CD14-positive monocyte (primary cell): ENCODE results near the gene COL27A1. TPM values are rescaled to one million over a fixed set of nuclear protein-coding genes. Genes with fewer than 3 reads are reported as not detected.
A peak's percentile ranks its signal among the peaks of the same experiment; 100 is the strongest.

Experiments used
- DNase-seq, 3 donors: peaks; one replicate each; pipeline ENCODE4 v3.0.0-alpha.2; 2011 to 2022
- H2AFZ ChIP-seq: 2 replicates; pipeline ENCODE4 v1.6.0; 2012; ENCODE audit warnings: mild to moderate bottlenecking, low read depth, low read length, inconsistent platforms; ENCODE audit not compliant: insufficient read depth, poor library complexity, severe bottlenecking
- H3K27ac ChIP-seq, 2 donors: 1 replicate in 1 of 2; 2 replicates in 1 of 2; pipeline ENCODE4 v1.5.1; 2012 to 2013; ENCODE audit warnings: low read length in 2 of 2, control low read depth in 1 of 2, inconsistent platforms in 1 of 2, low read depth in 1 of 2, mild to moderate bottlenecking in 1 of 2
- H3K27me3 ChIP-seq, 2 donors: one replicate each; pipeline versions ENCODE4 v1.6.0 to v1.6.1; 2011 to 2013; ENCODE audit warnings: low read length in 2 of 2; ENCODE audit not compliant: control insufficient read depth in 2 of 2, insufficient read depth in 2 of 2
- H3K36me3 ChIP-seq, 2 donors: replicated peaks in 1 of 2; 1 replicate in 1 of 2; 2 replicates in 1 of 2; pipeline versions ENCODE4 v1.5.1 to v1.6.1; 2012 to 2013; ENCODE audit warnings: low read length in 2 of 2, control low read depth in 1 of 2, inconsistent platforms in 1 of 2, mild to moderate bottlenecking in 1 of 2; ENCODE audit not compliant: insufficient read depth in 2 of 2, control insufficient read depth in 1 of 2
- H3K4me1 ChIP-seq, 2 donors: 1 replicate in 1 of 2; 2 replicates in 1 of 2; pipeline versions ENCODE4 v1.5.1 to v1.6.1; 2012 to 2013; ENCODE audit warnings: low read length in 2 of 2, control low read depth in 1 of 2, inconsistent platforms in 1 of 2, mild to moderate bottlenecking in 1 of 2, moderate library complexity in 1 of 2; ENCODE audit not compliant: insufficient read depth in 2 of 2, control insufficient read depth in 1 of 2
- H3K4me2 ChIP-seq: replicated peaks from 2 replicates; pipeline ENCODE3; 2012; ENCODE audit warnings: low read length, moderate library complexity, mild to moderate bottlenecking; ENCODE audit not compliant: poor library complexity, severe bottlenecking; ENCODE audit errors: extremely low read depth
- H3K4me3 ChIP-seq, 3 experiments: fragments of 200-600 bp in 1 of 3; sonication (generic) in 1 of 3; replicated peaks in 1 of 3; 1 replicate in 2 of 3; 2 replicates in 1 of 3; pipeline ENCODE4 v1.5.1; 2011 to 2013; ENCODE audit warnings: low read length in 3 of 3, mild to moderate bottlenecking in 3 of 3, control low read depth in 2 of 3, low read depth in 2 of 3, inconsistent platforms in 1 of 3, moderate library complexity in 1 of 3
- H3K79me2 ChIP-seq: 2 replicates; pipeline ENCODE4 v1.6.0; 2012; ENCODE audit warnings: mild to moderate bottlenecking, control low read depth, inconsistent platforms, low read length, moderate library complexity; ENCODE audit not compliant: insufficient read depth
- H3K9ac ChIP-seq: 2 replicates; pipeline ENCODE4 v1.6.0; 2017; ENCODE audit warnings: low read length, mild to moderate bottlenecking; ENCODE audit not compliant: insufficient read depth, poor library complexity, severe bottlenecking
- H3K9me3 ChIP-seq, 2 donors: replicated peaks in 1 of 2; 1 replicate in 1 of 2; 2 replicates in 1 of 2; pipeline versions ENCODE4 v1.5.1 to v1.6.1; 2012 to 2013; ENCODE audit warnings: low read length in 2 of 2, control low read depth in 1 of 2; ENCODE audit not compliant: control insufficient read depth in 1 of 2, insufficient read depth in 1 of 2
- H4K20me1 ChIP-seq: 2 replicates; pipeline ENCODE4 v1.6.0; 2012; ENCODE audit warnings: mild to moderate bottlenecking, low read length, control low read depth, moderate library complexity; ENCODE audit not compliant: insufficient read depth
- H3K27ac Mint-ChIP-seq, 7 donors: one replicate each; pipeline ENCODE4 v1.8.0; 2020; ENCODE audit warnings: mild to moderate bottlenecking in 7 of 7, mixed read lengths in 7 of 7, moderate library complexity in 6 of 7, inconsistent platforms in 2 of 7
- H3K27me3 Mint-ChIP-seq, 3 donors: one replicate each; pipeline ENCODE4 v1.8.0; 2021 to 2022; ENCODE audit warnings: low read depth in 3 of 3, mild to moderate bottlenecking in 3 of 3, mixed read lengths in 3 of 3, moderate library complexity in 3 of 3, inconsistent platforms in 1 of 3
- H3K36me3 Mint-ChIP-seq, 2 donors: one replicate each; pipeline ENCODE4 v1.8.0; 2020; ENCODE audit warnings: mixed read lengths in 2 of 2, inconsistent platforms in 1 of 2, mild to moderate bottlenecking in 1 of 2
- H3K4me1 Mint-ChIP-seq: one replicate; pipeline ENCODE4 v1.8.0; 2020; ENCODE audit warnings: mild to moderate bottlenecking, mixed read lengths
- H3K4me3 Mint-ChIP-seq, 2 donors: one replicate each; pipeline ENCODE4 v1.8.0; 2020; ENCODE audit warnings: mild to moderate bottlenecking in 2 of 2, mixed read lengths in 2 of 2, moderate library complexity in 1 of 2
- H3K9me3 Mint-ChIP-seq, 7 donors: one replicate each; pipeline ENCODE4 v1.8.0; 2020 to 2022; ENCODE audit warnings: mixed read lengths in 7 of 7, mild to moderate bottlenecking in 6 of 7, moderate library complexity in 6 of 7, inconsistent platforms in 2 of 7
- CTCF ChIP-seq: fragments of 200-600 bp; IDR thresholded peaks from one replicate; pipeline ENCODE4 v1.8.0; 2022; ENCODE audit warnings: antibody characterized with exemption, mild to moderate bottlenecking
- WGBS: methylation state at CpG from one replicate; pipeline ENCODE4 v1.1.5; 2013; ENCODE audit warnings: missing lambda C conversion rate; ENCODE audit not compliant: insufficient coverage; 5-methylcytosine and 5-hydroxymethylcytosine counted together
- intact Hi-C, 2 donors: fragments of 100-400 bp; cut with micrococcal nuclease; formaldehyde crosslinking; loops; one replicate each; pipeline versions ENCODE4 v1.15.0 to v1.15.1; 2023
- polyA plus RNA-seq, 3 donors: library from polyadenylated mRNA; depleted of rRNA in 1 of 3; unstranded in 2 of 3; stranded (reverse) in 1 of 3; fragments of 300-500 nt in 2 of 3; fragments of >200 nt in 1 of 3; fragmentation: Illumina TruSeq in 2 of 3; gene quantifications; 1 replicate in 2 of 3; 2 replicates in 1 of 3; pipeline ENCODE4 v1.2.3, GENCODE V29; 2012 to 2021

COL27A1 gene
- polyA plus RNA-seq, 3 donors, result 0.03 TPM; not detected in 2

- no peaks in the 10 kb centered on the region for H3K36me3 ChIP-seq
- peak in 1 of 3 donors; percentile 2 for DNase-seq
- WGBS, result 91% methylated on average over 9 of the region's 10 CpGs
- Mint-ChIP-seq H3K36me3 (no peaks in the 10 kb centered on the region), H3K27ac (no peak overlapping the region), H3K9me3 (no peaks in the 10 kb centered on the region), H3K27me3 (peaks cover 3 to 8% (median 6%) of the 10 kb centered on the region in 3 donors), H3K4me3 (no peak overlapping the region), H3K4me1 (peaks cover 4% of the 10 kb centered on the region)
- no peak for TF ChIP-seq CTCF
- no peak overlapping the region for H2AFZ ChIP-seq
- no peak overlapping the region for H3K9ac ChIP-seq
- H4K20me1 ChIP-seq, result no peaks in the 10 kb centered on the region
- no peaks in the 10 kb centered on the region for H3K4me1 ChIP-seq
- no peak overlapping the region for H3K4me2 ChIP-seq
- intact Hi-C loops, result loop anchor here in 1 of 2 donors (5.0 kb wide), 1 partner anchor 147 kb away; the partner anchor contains the start of gene COL27A1
- H3K4me3 ChIP-seq, result no peak overlapping the region
- no peaks in the 10 kb centered on the region for H3K9me3 ChIP-seq
- H3K27me3 ChIP-seq, result no peaks in the 10 kb centered on the region
- no peak overlapping the region for H3K27ac ChIP-seq
- H3K79me2 ChIP-seq, result no peaks in the 10 kb centered on the region
Measured at GRCh38 chr9:114304416-114305188, 149.3 kb downstream of the COL27A1 start.

- Mint-ChIP-seq H3K27ac (no peak overlapping the region), H3K4me1 (peaks cover 4% of the 10 kb centered on the region), H3K4me3 (no peak overlapping the region), H3K9me3 (no peaks in the 10 kb centered on the region), H3K27me3 (peaks cover 2 to 6% (median 3%) of the 10 kb centered on the region in 3 donors), H3K36me3 (no peaks in the 10 kb centered on the region)
- Histone ChIP-seq H4K20me1 (no peaks in the 10 kb centered on the region), H3K9me3 (no peaks in the 10 kb centered on the region), H3K79me2 (no peaks in the 10 kb centered on the region), H3K4me3 (no peak overlapping the region), H3K27ac (no peak overlapping the region), H3K9ac (no peak overlapping the region), H3K36me3 (no peaks in the 10 kb centered on the region), H3K4me1 (no peaks in the 10 kb centered on the region), H3K4me2 (no peak overlapping the region), H3K27me3 (no peaks in the 10 kb centered on the region), H2AFZ (no peak overlapping the region)
- TF ChIP-seq CTCF, result no peak
- intact Hi-C loops, result no loop called here
- 95% methylated on average over 3 of the region's 6 CpGs for WGBS
- DNase-seq, result peak in 1 of 3 donors; percentile 1
Measured at GRCh38 chr9:114307899-114308267, 152.5 kb downstream of the COL27A1 start.
